ENCODE measurements around the gene GAB1.

- no peak for TF ChIP-seq PATZ1 (CRISPR knock-in tag; IDR thresholded peaks at IDR 0.05; ENCODE audit: borderline replicate concordance)
- TF ChIP-seq ZFP3 (CRISPR knock-in tag; IDR thresholded peaks at IDR 0.05), result no peak
- TF ChIP-seq CSRNP3 (CRISPR knock-in tag; IDR thresholded peaks at IDR 0.05), result no peak
- TF ChIP-seq OSR1 (CRISPR knock-in tag; IDR thresholded peaks at IDR 0.05), result no peak
- no peak for TF ChIP-seq PPARA (CRISPR knock-in tag; IDR thresholded peaks at IDR 0.05; ENCODE audit: borderline replicate concordance)
- no peak for TF ChIP-seq ZFP30 (CRISPR knock-in tag; IDR thresholded peaks at IDR 0.05)
- TF ChIP-seq ZNF8 (CRISPR knock-in tag; IDR thresholded peaks at IDR 0.05), result no peak
- no peak for TF ChIP-seq SNAI2 (CRISPR knock-in tag; IDR thresholded peaks at IDR 0.05)
- TF ChIP-seq TSHZ2 (CRISPR knock-in tag; IDR thresholded peaks at IDR 0.05), result no peak
- TF ChIP-seq ISL1 (CRISPR knock-in tag; IDR thresholded peaks at IDR 0.05), result no peak
- no peak for TF ChIP-seq TCF4 (CRISPR knock-in tag; IDR thresholded peaks at IDR 0.05; ENCODE audit: borderline replicate concordance)
Observed at GRCh38 chr4:143481361-143481760, 144.7 kb downstream of the GAB1 start.
